Tongue (tissue), 2 donors: ENCODE measurements around the gene RBM34. TPM values are rescaled to one million over a fixed set of nuclear protein-coding genes. Genes with fewer than 3 reads are reported as not detected.
"Not testable (repeated sequence)": the region's sequence is repeated elsewhere in the genome, so short reads cannot be mapped to it uniquely, and the experiment has no call there.

Experiments used
- DNase-seq: peaks from one replicate; pipeline ENCODE4 v3.0.0-alpha.2; 2015
- total RNA-seq: library from RNA; depleted of rRNA; stranded (reverse); fragments of >200 nt; gene quantifications from one replicate; pipeline ENCODE4 v1.2.3, GENCODE V29; 2014

RBM34 gene
- total RNA-seq, 1 donor from 2014 or later: 41.7 TPM

- DNase-seq: no peak
These were observed 48.5 kb downstream of the RBM34 start for GRCh38 chr1:235112297-235113182.

- DNase-seq: no peak
These were observed 49.9 kb downstream of the RBM34 start for GRCh38 chr1:235111107-235111506.

GRCh38 chr1:235108876-235109275, 52.2 kb downstream of the RBM34 start:
- DNase-seq: no peak

- no peak for DNase-seq
These were observed 52.9 kb downstream of the RBM34 start for GRCh38 chr1:235108185-235108593.

GRCh38 chr1:235107368-235108184, 53.5 kb downstream of the RBM34 start:
- DNase-seq: no peak

- DNase-seq: no peak
These were observed 54.6 kb downstream of the RBM34 start for GRCh38 chr1:235106457-235106856.

- no peak for DNase-seq
These were observed 55.7 kb downstream of the RBM34 start for GRCh38 chr1:235105051-235106043.

- peak; percentile 59 for DNase-seq
These were observed 58.0 kb downstream of the RBM34 start for GRCh38 chr1:235102993-235103411.

- no peak for DNase-seq
These were observed 58.8 kb downstream of the RBM34 start for GRCh38 chr1:235102259-235102582.

- no peak for DNase-seq
These were observed 59.3 kb downstream of the RBM34 start for GRCh38 chr1:235101558-235102258.

- DNase-seq: peak; percentile 82
These were observed 60.8 kb downstream of the RBM34 start for GRCh38 chr1:235100194-235100772.

GRCh38 chr1:235098991-235099390, 62.1 kb downstream of the RBM34 start:
- DNase-seq: no peak

GRCh38 chr1:235098547-235098946, 62.5 kb downstream of the RBM34 start:
- DNase-seq: no peak

GRCh38 chr1:235097501-235097900, 63.5 kb downstream of the RBM34 start:
- not testable (repeated sequence) for DNase-seq

- no peak for DNase-seq
These were observed 65.0 kb downstream of the RBM34 start for GRCh38 chr1:235095938-235096562.

GRCh38 chr1:235093696-235094592, 67.1 kb downstream of the RBM34 start:
- peak; percentile 91 for DNase-seq

GRCh38 chr1:235093013-235093695, 67.9 kb downstream of the RBM34 start:
- DNase-seq: peak; percentile 86

GRCh38 chr1:235092415-235092814, 68.6 kb downstream of the RBM34 start:
- not testable (repeated sequence) for DNase-seq

- not testable (repeated sequence) for DNase-seq
These were observed 69.0 kb downstream of the RBM34 start for GRCh38 chr1:235092045-235092406.
